GM10266 (cell line): Measurements from ENCODE around the gene PTPRU.

Source experiments
- DNase-seq: peaks from one replicate; pipeline ENCODE4 v3.0.0; 2012; ENCODE audit errors: extremely low spot score
- TF ChIP-seq, protein P1 (sequence below): IDR thresholded peaks from 2 replicates; pipeline ENCODE4 v1.5.1; 2012; ENCODE audit warnings: mild to moderate bottlenecking, low read depth; ENCODE audit not compliant: control insufficient read depth, insufficient read depth; ENCODE audit errors: missing control alignments

The PTPRU gene

DNA sequence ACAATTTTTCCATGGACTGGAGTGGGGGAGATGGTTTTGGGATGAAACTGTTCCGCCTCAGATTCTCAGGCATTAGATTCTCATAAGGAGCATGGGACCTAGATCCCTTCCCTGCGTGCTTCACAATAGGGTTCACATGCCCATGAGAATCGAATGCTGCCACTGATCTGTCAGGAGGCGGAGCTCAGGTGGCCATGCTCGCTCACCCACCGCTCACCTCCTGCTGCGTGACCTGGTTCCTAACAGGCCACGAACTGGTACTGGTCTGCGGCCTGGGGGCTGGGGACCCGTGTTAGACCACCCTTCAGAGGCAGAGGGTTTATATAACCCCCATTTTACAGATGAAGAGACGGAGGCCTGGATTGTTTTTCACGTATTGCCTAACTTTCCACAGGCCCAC lies 38.3 kb upstream of the PTPRU start:
- no peak for DNase-seq
- TF ChIP-seq, protein P1, sequence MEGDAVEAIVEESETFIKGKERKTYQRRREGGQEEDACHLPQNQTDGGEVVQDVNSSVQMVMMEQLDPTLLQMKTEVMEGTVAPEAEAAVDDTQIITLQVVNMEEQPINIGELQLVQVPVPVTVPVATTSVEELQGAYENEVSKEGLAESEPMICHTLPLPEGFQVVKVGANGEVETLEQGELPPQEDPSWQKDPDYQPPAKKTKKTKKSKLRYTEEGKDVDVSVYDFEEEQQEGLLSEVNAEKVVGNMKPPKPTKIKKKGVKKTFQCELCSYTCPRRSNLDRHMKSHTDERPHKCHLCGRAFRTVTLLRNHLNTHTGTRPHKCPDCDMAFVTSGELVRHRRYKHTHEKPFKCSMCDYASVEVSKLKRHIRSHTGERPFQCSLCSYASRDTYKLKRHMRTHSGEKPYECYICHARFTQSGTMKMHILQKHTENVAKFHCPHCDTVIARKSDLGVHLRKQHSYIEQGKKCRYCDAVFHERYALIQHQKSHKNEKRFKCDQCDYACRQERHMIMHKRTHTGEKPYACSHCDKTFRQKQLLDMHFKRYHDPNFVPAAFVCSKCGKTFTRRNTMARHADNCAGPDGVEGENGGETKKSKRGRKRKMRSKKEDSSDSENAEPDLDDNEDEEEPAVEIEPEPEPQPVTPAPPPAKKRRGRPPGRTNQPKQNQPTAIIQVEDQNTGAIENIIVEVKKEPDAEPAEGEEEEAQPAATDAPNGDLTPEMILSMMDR, result no peak

DNA sequence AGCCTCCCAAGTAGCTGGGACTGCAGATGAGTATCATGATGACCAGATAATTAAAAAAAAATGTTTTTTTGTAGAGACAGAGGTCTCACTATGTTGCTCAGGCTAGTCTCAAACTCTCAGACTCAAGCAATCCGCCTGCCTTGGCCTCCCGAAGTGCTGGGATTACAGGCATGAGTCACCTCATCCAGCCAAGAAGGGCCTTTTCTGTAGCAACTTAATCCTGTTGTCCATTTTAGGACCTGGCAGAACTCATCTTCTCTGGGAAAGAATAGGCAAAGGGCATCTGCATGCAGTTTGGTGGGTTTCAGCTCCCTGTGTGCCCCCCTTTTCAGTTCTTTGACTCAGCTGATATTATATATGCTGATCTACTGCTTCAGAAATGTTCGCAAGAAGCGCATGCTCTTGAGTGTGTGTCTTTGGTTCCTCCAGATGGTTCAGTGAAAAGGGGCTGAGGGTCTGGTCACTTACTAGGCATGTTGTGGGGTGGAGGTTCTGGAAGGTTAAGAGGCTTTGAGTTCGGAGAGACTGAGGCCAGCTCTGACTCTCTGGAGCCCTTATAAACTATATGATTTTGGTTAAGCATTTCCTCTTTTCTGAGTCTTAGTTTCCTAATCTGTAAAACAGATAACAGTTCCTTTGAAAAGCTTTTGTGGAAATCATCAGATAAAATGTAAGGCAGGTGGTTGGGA lies 35.3 kb upstream of the PTPRU start:
- DNase-seq, result no peak
- TF ChIP-seq, protein P1, result no peak

DNA sequence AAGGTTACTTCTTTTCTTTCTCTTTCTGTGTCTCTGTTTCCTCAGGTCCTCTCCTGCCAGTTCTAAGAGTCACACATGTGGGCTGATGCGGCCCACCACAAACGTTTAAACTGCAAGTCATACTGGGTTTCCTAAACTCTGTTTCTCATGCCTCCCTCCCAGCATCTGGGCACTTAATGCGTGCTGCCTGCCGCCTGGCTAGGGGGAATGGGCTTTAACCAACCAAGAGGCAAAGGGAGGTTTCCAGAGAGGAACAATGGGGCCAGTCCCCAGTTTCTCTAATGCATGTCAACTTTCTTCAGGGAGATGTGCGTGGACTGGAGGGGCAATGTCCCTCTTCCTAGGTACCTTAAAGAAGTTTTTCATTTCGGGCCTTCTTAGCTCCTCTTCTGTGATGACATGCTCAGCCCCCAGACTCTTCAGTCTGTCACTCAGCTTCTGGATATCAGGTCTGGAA lies 34.7 kb upstream of the PTPRU start:
- TF ChIP-seq, protein P1, result no peak
- DNase-seq, result no peak

DNA sequence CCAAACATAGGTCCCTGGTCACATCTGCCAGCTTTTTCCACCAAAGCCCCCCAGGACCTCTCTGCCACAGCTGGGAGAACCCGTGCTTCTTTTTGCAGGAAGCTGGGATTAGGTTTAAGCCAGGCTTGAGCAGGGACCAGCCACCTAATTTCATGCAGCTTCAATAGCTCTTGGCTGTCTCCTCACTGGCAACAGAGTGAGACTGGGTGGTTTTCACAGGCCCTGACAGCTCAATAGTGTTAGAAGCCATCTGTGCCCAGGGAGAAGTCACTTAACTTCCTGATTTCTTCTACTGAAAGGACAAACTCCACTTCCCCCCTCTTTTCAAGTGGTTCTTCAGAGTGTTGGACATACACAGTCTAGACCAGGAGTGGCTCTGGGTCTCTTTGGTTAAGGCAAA lies 34.3 kb upstream of the PTPRU start:
- TF ChIP-seq, protein P1, result no peak
- DNase-seq, result no peak

DNA sequence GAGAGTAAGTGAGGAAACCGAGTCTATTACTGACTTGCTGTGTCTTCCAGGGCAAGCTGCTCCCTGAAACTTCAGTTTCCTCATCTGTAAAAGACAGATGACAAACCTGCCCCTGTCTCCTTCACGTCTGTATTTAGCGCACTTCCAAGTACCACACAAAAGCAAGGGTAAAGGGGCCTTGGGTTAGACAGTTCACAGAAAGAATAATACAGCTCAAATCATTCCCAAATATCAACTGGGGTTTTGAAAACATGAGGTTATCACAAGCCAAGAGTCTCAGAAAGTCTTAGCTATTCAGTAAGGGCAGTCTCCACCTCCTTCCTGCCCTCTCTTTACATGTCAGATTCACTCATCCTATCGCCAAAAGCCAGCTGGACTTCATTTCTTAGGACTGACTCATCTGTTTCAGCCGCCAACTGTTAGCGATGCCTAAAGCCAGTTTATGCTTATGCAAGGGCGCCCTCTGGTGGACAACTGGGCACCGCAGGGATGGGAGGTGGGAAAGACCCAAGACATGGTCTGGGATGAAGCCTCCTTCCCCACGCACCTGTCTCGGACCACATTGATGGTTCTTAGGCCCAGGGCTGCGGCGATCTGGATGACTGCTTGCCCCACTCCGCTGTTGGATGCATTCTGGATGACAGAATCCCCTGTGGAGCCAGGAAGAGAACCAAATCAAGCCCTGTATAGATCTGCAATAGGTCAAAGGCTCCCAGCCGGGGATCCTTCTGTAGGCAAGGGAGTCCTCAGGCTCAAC lies 33.6 kb upstream of the PTPRU start:
- TF ChIP-seq, protein P1, result peak; percentile 95

DNA sequence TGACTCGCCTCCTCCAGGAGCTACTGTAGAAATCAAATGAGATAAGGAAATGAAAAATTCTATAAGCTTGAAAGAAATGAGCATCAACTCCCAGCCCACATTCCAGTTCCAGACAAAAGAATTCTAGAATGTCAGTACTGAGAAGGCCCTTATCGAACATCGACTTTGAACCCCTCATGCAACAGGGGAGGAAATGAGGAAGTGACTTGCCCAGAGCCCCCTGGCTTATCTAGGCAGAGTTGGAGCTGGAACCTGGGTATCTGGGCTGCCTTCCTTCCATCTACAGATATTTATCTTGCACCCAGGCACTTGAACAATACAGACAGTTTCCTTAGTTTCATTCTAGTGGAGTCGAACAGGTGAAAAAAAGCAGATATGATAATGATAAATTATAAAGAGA lies 27.9 kb upstream of the PTPRU start:
- no peak for DNase-seq
- TF ChIP-seq, protein P1, result no peak

More for the DNA sequence above, 33.6 kb upstream of the PTPRU start:
- peak; percentile 83 for DNase-seq

DNA sequence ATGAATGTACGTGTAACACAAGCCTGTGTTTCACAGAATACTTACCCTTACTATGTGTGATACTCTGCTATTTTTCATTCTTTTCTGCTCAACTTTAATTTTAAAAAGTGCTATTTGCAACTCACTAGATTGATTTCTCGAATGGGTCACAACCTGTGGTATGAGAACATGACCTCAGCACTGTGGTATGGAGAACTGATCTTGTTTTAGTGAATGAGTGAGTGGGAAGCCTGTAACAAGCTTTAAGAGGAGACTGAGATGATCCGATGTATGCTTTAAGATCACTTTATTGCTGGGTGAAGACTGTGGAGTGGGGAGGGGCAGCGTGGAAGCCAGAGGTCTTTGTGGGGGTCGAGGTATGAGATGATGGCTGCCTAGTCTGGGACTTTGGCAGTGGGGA lies 27.1 kb upstream of the PTPRU start:
- TF ChIP-seq, protein P1, result no peak
- DNase-seq, result no peak
